ENCODE measurements around the gene SENP1. TPM values are rescaled to one million over a fixed set of nuclear protein-coding genes. Genes with fewer than 3 reads are reported as not detected.

The SENP1 gene
- 10 to 100 TPM in 3 of 4 donors, 1 to 10 TPM in 1; 7.8 to 19.1 (median 16.5) TPM for total RNA-seq

DNA sequence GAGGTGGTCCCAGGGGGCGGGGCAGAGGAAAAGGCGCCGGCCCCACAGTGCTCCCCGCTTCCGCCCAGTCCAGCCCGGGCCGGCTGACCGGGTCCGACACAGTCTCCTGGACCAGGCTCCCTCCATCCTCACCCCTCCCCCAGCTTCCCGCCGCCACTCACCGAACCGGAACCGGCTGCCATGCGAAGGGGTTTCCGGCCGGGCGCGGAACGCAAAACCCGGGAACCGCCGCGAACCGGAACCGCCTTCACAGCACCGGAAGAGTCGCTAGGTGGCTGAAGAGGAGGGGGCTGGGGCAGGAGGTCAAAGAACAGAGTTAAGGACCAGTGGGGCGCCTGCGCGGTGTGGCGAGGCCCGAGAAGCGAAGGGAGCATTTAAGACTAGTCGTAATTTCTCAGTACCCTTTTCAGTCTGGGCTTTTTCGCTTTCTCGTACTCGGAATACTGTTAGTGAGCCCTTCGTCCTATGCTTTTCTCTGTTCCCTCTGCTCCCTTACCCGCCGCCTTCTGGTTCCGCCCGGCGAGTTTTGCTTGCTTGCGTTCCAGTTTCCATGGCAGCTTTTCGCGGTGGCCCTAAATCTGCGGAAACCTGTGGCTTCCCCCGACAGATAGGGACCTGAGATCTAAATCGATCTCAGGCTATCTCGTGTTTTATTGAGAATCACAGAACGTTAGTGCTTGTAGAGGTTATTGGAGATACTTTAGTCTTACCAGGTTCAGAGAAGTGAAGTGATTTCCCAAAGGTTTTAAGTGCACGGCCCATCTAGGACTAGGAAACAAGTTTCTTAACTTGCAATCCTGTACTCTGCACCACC is at the start of gene SENP1:
Gene SENP1 (minus strand): TSS at position 213 of the 814 bp plus-strand sequence. CDS start 4,607 bp downstream, outside the sequence.
- peak; percentile 57 for DNase-seq
- Histone ChIP-seq H3K9me3 (no peaks in the 10 kb centered on the region), H3K4me3 (peak within 1 kb of the TSS; percentile 83 to 96 (median 92)), H3K27me3 (no peaks in the 10 kb centered on the region), H3K4me1 (peaks cover 17 to 36% (median 18%) of the 10 kb centered on the region in 3 donors), H3K27ac (peak within 1 kb of the TSS; percentile 89 to 97 (median 93)), H3K36me3 (no peaks in the 10 kb centered on the region)
- intact Hi-C loops (cut with DNase I) = no loop called here
- TF ChIP-seq, protein P1, sequence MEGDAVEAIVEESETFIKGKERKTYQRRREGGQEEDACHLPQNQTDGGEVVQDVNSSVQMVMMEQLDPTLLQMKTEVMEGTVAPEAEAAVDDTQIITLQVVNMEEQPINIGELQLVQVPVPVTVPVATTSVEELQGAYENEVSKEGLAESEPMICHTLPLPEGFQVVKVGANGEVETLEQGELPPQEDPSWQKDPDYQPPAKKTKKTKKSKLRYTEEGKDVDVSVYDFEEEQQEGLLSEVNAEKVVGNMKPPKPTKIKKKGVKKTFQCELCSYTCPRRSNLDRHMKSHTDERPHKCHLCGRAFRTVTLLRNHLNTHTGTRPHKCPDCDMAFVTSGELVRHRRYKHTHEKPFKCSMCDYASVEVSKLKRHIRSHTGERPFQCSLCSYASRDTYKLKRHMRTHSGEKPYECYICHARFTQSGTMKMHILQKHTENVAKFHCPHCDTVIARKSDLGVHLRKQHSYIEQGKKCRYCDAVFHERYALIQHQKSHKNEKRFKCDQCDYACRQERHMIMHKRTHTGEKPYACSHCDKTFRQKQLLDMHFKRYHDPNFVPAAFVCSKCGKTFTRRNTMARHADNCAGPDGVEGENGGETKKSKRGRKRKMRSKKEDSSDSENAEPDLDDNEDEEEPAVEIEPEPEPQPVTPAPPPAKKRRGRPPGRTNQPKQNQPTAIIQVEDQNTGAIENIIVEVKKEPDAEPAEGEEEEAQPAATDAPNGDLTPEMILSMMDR (IDR thresholded peaks at IDR 0.05) = peak in 4 of 6 experiments; percentile 22 to 62 (median 44)
- TF ChIP-seq POLR2A (IDR thresholded peaks at IDR 0.05) = no peak
- WGBS, 2 donors = 0% methylated on average over 30 to 39 of the region's 53 CpGs

DNA sequence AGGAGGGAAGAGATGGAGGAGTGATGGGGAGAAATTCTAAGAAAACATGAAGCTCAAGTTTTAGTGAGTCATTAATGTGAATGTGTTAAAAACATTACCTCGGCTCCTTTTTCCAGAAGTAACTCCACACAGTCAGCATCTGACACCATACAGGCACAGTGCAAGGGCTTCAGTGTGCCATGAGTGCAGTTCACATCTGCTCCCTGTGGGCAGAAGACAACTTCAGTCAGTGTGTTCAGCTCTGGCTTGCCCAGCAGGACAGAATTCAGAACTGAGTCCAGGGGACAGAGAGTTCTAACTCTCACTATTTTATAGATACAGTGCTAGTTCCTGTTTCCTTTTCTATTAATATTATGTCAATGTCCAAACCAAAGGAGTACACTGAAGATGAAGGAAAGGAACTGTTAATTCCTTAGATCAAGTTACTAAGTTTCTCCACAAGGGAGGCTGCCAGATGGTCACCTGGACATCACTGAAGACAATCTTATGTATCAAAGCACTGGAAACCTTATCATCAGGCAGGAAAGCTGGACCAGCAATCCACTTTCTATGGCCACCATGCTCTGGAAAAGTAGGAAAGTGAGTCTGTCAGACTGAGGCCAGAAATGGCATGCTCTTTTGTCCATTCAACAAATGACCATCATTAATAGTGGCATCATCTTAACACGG is 45.4 kb upstream of the SENP1 start:
- Histone ChIP-seq H3K4me1 (peaks cover 0 to 9% (median 2%) of the 10 kb centered on the region in 3 donors), H3K9me3 (no peaks in the 10 kb centered on the region), H3K27ac (no peak overlapping the region), H3K36me3 (peaks cover 17 to 83% (median 23%) of the 10 kb centered on the region in 3 donors), H3K4me3 (no peak overlapping the region), H3K27me3 (no peaks in the 10 kb centered on the region)
- TF ChIP-seq, protein P1 (IDR thresholded peaks at IDR 0.05) = no peak
- TF ChIP-seq POLR2A (IDR thresholded peaks at IDR 0.05) = no peak
- intact Hi-C loops (cut with DNase I) = no loop called here
- WGBS, 2 donors = 67 to 77% methylated on average over 2 of the region's 2 CpGs
- no peak for DNase-seq

DNA sequence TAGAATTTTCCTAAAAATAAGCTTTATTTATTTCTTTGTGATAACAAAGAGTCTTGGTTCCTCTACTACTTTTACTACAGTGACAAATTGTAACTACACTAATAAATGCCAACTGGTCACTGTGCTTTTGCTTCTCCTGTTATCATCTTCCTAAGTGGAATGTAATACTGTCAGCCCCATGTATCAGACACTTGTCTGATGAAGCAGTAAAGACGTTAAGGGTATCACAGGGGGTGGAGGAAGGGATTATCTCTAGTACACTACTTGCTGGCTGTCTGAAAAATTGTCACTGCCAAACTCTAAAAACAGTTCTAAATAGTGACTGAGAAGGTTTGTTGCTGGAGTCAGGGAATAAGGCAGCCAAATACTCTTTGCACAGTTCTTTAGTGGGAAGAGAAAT is 40.1 kb upstream of the SENP1 start:
- intact Hi-C loops (cut with DNase I) = no loop called here
- Histone ChIP-seq H3K4me3 (no peak overlapping the region), H3K36me3 (peaks cover 17 to 100% (median 20%) of the 10 kb centered on the region in 3 donors), H3K9me3 (no peaks in the 10 kb centered on the region), H3K27me3 (no peaks in the 10 kb centered on the region), H3K27ac (no peak overlapping the region), H3K4me1 (no peaks in the 10 kb centered on the region)
- TF ChIP-seq, protein P1 (IDR thresholded peaks at IDR 0.05) = no peak
- no peak for TF ChIP-seq POLR2A (IDR thresholded peaks at IDR 0.05)
- DNase-seq = no peak
- WGBS, 2 donors = 55 to 78% methylated on average over 1 of the region's 1 CpG

DNA sequence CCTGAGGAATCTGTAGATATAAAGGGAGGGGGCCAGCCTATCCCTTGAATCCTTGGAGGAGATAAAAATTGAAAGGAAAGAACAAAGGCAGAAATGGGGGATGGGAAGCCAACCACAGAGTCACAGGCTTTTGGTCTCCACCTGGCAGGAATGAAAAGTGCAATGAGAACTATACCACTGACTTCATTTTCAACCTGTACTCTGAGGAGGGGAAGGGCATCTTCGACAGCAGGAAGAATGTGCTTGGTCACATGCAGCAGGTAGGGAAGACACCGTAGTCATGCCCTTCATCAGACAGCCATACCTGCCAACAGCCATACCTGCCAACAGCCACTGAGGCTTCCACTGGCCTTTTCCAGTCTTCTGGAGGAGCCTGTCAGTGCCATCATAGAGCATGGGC is 38.0 kb upstream of the SENP1 start:
- 84 to 88% methylated on average over 2 of the region's 2 CpGs for WGBS, 2 donors
- H3K36me3 ChIP-seq = peaks cover 2 to 100% (median 5%) of the 10 kb centered on the region in 3 donors
- DNase-seq = no peak
- no peaks in the 10 kb centered on the region for H3K9me3 ChIP-seq
- H3K27me3 ChIP-seq = no peaks in the 10 kb centered on the region
- intact Hi-C loops (cut with DNase I) = no loop called here
- H3K4me1 ChIP-seq = no peaks in the 10 kb centered on the region
- TF ChIP-seq POLR2A (IDR thresholded peaks at IDR 0.05) = no peak
- TF ChIP-seq, protein P1 (IDR thresholded peaks at IDR 0.05) = no peak
- no peak overlapping the region for H3K4me3 ChIP-seq
- no peak overlapping the region for H3K27ac ChIP-seq
